Lung (tissue), 12 donors: ENCODE measurements around the gene PHF13. TPM values are rescaled to one million over a fixed set of nuclear protein-coding genes. Genes with fewer than 3 reads are reported as not detected.

ENCODE experiments used
- ATAC-seq: fragments of 200-7000 bp; cut with Tn5 transposase; one replicate; pipeline ENCODE4 v1.9.1; 2020; ENCODE audit warnings: moderate number of reproducible peaks; ENCODE audit not compliant: insufficient read depth, low FRiP score
- DNase-seq, 3 donors: peaks; one replicate each; pipeline ENCODE4 v3.0.0-alpha.2; 2013 to 2017
- H3K27ac ChIP-seq, 2 donors: one replicate each; pipeline ENCODE4 v1.5.1; 2013; ENCODE audit warnings: mild to moderate bottlenecking in 2 of 2, moderate library complexity in 2 of 2, control low read depth in 1 of 2, inconsistent platforms in 1 of 2, low read depth in 1 of 2, low read length in 1 of 2
- H3K27me3 ChIP-seq, 3 donors: one replicate each; pipeline ENCODE4 v1.5.1; 2013; ENCODE audit warnings: low read length in 2 of 3; ENCODE audit not compliant: control insufficient read depth in 3 of 3, insufficient read depth in 3 of 3
- H3K36me3 ChIP-seq, 4 donors: one replicate each; pipeline ENCODE4 v1.5.1; 2013; ENCODE audit warnings: low read length in 4 of 4, mild to moderate bottlenecking in 1 of 4, moderate library complexity in 1 of 4; ENCODE audit not compliant: control insufficient read depth in 4 of 4, insufficient read depth in 4 of 4
- H3K4me1 ChIP-seq, 5 donors: one replicate each; pipeline ENCODE4 v1.5.1; 2013; ENCODE audit warnings: low read length in 5 of 5, mild to moderate bottlenecking in 2 of 5, moderate library complexity in 1 of 5; ENCODE audit not compliant: control insufficient read depth in 5 of 5, insufficient read depth in 5 of 5
- H3K4me3 ChIP-seq: one replicate; pipeline ENCODE4 v1.5.1; 2013; ENCODE audit warnings: mild to moderate bottlenecking, control low read depth, moderate library complexity
- H3K9ac ChIP-seq, 2 donors: one replicate each; pipeline ENCODE4 v1.5.1; 2013; ENCODE audit warnings: low read length in 2 of 2, control low read depth in 1 of 2; ENCODE audit not compliant: insufficient read depth in 1 of 2
- H3K9me3 ChIP-seq, 4 donors: one replicate each; pipeline ENCODE4 v1.5.1; 2013; ENCODE audit warnings: low read length in 3 of 4, mild to moderate bottlenecking in 1 of 4, moderate library complexity in 1 of 4; ENCODE audit not compliant: control insufficient read depth in 4 of 4, insufficient read depth in 3 of 4
- WGBS, 2 donors: extraction: QIAGEN DNeasy Blood & Tissue Kit; methylation state at CpG; one replicate each; pipeline ENCODE4 v1.1.7; 2013; 5-methylcytosine and 5-hydroxymethylcytosine counted together
- polyA plus RNA-seq, 2 donors: library from polyadenylated mRNA; stranded (reverse); fragments of 200-250 nt; gene quantifications; one replicate each; pipeline ENCODE4 v1.2.1, GENCODE V29; 2013
- total RNA-seq, 2 donors: library from RNA; depleted of rRNA in 1 of 2; stranded (reverse); fragments of >200 nt in 1 of 2; gene quantifications; one replicate each; pipeline ENCODE4 v1.2.1, GENCODE V29; 2014 to 2021
- TF ChIP-seq, protein P1 (sequence below): IDR thresholded peaks from 2 replicates; pipeline ENCODE4 v1.5.1; 2012; ENCODE audit warnings: mild to moderate bottlenecking; ENCODE audit errors: control extremely low read depth, extremely low read depth
- donor health status: control.
- donor health status: control.
- donor health status: Bipolar disorder and iron deficiency.
- donor health status: healthy.
- donor health status: DM: yes; HTN: yes; CAD: no.

Gene PHF13
- total and polyA plus RNA-seq, 4 donors = 5.4 to 20.6 (median 7.2) TPM

DNA sequence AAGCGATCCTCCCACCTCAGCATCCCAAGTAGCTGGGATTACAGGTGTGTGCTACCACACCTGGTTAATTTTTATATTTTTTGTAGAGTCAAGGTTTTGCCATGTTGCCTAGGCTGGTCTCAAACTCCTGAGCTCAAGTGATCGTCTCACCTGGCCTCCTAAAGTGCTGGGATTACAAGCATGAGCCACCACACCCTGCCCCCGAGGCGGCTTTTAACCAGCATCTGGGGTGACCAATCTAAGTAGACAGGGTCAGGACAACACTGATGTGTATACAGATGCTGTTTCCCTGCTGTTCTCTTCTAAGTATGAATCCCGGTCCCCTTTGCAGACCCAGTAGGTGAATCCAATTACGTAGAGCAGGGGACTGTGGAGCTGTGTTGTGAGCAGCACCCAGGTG, 35.0 kb downstream of the PHF13 start:
- TF ChIP-seq, protein P1, sequence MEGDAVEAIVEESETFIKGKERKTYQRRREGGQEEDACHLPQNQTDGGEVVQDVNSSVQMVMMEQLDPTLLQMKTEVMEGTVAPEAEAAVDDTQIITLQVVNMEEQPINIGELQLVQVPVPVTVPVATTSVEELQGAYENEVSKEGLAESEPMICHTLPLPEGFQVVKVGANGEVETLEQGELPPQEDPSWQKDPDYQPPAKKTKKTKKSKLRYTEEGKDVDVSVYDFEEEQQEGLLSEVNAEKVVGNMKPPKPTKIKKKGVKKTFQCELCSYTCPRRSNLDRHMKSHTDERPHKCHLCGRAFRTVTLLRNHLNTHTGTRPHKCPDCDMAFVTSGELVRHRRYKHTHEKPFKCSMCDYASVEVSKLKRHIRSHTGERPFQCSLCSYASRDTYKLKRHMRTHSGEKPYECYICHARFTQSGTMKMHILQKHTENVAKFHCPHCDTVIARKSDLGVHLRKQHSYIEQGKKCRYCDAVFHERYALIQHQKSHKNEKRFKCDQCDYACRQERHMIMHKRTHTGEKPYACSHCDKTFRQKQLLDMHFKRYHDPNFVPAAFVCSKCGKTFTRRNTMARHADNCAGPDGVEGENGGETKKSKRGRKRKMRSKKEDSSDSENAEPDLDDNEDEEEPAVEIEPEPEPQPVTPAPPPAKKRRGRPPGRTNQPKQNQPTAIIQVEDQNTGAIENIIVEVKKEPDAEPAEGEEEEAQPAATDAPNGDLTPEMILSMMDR = no peak
- Histone ChIP-seq H3K27ac (no peak overlapping the region), H3K9me3 (no peaks in the 10 kb centered on the region), H3K4me3 (no peak overlapping the region), H3K27me3 (no peaks in the 10 kb centered on the region), H3K4me1 (no peaks in the 10 kb centered on the region), H3K9ac (no peak overlapping the region), H3K36me3 (peaks cover 17 to 41% (median 21%) of the 10 kb centered on the region in 4 donors)
- WGBS, 2 donors = 95 to 97% methylated on average over 6 of the region's 6 CpGs
- DNase-seq = no peak
- no peak for ATAC-seq

- no peaks in the 10 kb centered on the region for H3K9me3 ChIP-seq
- no peaks in the 10 kb centered on the region for H3K4me1 ChIP-seq
- H3K27me3 ChIP-seq = no peaks in the 10 kb centered on the region
- ATAC-seq (no peak), DNase-seq (no peak)
- H3K4me3 ChIP-seq = no peak overlapping the region
- H3K9ac ChIP-seq = no peak overlapping the region
- TF ChIP-seq, protein P1 = no peak
- 93% methylated on average over 17 of the region's 17 CpGs for WGBS, 2 donors
- peaks cover 8 to 28% (median 12%) of the 10 kb centered on the region in 4 donors for H3K36me3 ChIP-seq
- no peak overlapping the region for H3K27ac ChIP-seq
These were observed 38.4 kb downstream of the PHF13 start for GRCh38 chr1:6651909-6652308.

- H3K36me3 ChIP-seq = peaks cover 8 to 28% (median 12%) of the 10 kb centered on the region in 4 donors
- H3K9ac ChIP-seq = no peak overlapping the region
- no peak for ATAC-seq
- H3K27me3 ChIP-seq = no peaks in the 10 kb centered on the region
- H3K4me1 ChIP-seq = no peaks in the 10 kb centered on the region
- no peaks in the 10 kb centered on the region for H3K9me3 ChIP-seq
- 39 to 79% methylated on average over 6 of the region's 6 CpGs for WGBS, 2 donors
- H3K27ac ChIP-seq = no peak overlapping the region
- TF ChIP-seq, protein P1 = no peak
- no peak overlapping the region for H3K4me3 ChIP-seq
- no peak for DNase-seq
These were observed 39.5 kb downstream of the PHF13 start for GRCh38 chr1:6652986-6653385.
